NT2/D1 (cell line): ENCODE data around the gene NADK.

Source experiments
- DNase-seq: peaks from one replicate; pipeline ENCODE4 v3.0.0-alpha.2; 2011; ENCODE audit warnings: low read depth, low spot score
- H3K27me3 ChIP-seq: 2 replicates; pipeline ENCODE4 v1.6.0; 2011; ENCODE audit warnings: mild to moderate bottlenecking; ENCODE audit not compliant: insufficient read length, insufficient read depth
- H3K36me3 ChIP-seq: 2 replicates; pipeline ENCODE4 v1.6.1; 2011; ENCODE audit warnings: mild to moderate bottlenecking, low read length, mixed read lengths; ENCODE audit not compliant: insufficient read depth, insufficient read length
- H3K4me1 ChIP-seq: 2 replicates; pipeline ENCODE4 v1.5.1; 2011; ENCODE audit not compliant: insufficient read depth, insufficient read length
- H3K4me3 ChIP-seq: 2 replicates; pipeline ENCODE4 v1.5.1; 2011; ENCODE audit warnings: low read depth; ENCODE audit not compliant: insufficient read length
- H3K9ac ChIP-seq: 2 replicates; pipeline ENCODE4 v1.6.0; 2011; ENCODE audit warnings: low read depth; ENCODE audit not compliant: insufficient read length
- H3K9me3 ChIP-seq: 2 replicates; pipeline ENCODE4 v1.5.1; 2011; ENCODE audit warnings: mild to moderate bottlenecking, low read length; ENCODE audit not compliant: insufficient read depth
- SUZ12 ChIP-seq: IDR thresholded peaks from 2 replicates; pipeline ENCODE4 v1.6.1; 2011; ENCODE audit not compliant: insufficient read length, insufficient read depth; ENCODE audit errors: extremely low read depth
- YY1 ChIP-seq: IDR thresholded peaks from 2 replicates; pipeline ENCODE4 v1.6.1; 2011; ENCODE audit not compliant: insufficient read length, insufficient read depth
- ZNF274 ChIP-seq: IDR thresholded peaks from 2 replicates; pipeline ENCODE4 v1.6.1; 2011; ENCODE audit warnings: mild to moderate bottlenecking, low read depth, low read length

Gene NADK

DNA sequence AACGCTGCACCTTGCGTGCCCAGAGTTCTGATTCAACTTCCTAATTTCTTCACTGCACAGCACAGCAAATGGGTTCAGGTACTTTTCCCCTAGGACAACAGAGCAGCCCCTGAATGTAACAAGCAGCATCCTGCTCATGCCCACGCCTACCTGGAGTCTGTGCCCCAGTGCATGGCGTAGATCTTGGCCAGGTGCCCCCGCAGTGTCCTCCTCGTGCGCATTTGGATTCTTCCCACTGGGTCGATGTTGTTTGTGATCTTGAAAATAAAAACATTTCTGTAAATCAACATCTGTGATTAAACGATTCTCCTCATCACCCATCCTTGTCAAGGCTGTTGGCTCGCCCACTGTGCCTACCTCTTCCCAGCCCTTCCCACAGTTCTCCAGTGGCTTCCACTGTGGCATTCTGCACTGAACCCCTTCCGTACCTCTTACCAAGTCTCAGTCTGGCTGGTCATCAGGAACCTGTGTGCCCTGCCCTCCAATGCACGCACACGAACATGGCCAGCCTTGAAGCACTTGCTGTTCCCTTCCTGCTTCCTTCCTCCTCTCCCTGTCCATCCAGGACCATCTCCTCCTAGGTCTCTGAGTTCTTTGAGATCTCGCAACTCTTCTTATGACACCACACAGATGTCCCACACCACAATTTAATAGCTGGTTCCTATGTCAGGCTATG is 37.5 kb upstream of the NADK start:
- H3K27me3 ChIP-seq, result no peaks in the 10 kb centered on the region
- H3K9ac ChIP-seq, result no peak overlapping the region
- no peak overlapping the region for H3K4me3 ChIP-seq
- no peaks in the 10 kb centered on the region for H3K9me3 ChIP-seq
- peaks cover 49% of the 10 kb centered on the region for H3K36me3 ChIP-seq
- no peaks in the 10 kb centered on the region for H3K4me1 ChIP-seq
- DNase-seq, result no peak
- no peak for TF ChIP-seq YY1
- no peak for TF ChIP-seq SUZ12
- TF ChIP-seq ZNF274, result no peak

GRCh38 chr1:1809489-1809888 is 31.2 kb upstream of the NADK start:
- Histone ChIP-seq H3K36me3 (peaks cover 53% of the 10 kb centered on the region), H3K9ac (no peak overlapping the region), H3K4me1 (no peaks in the 10 kb centered on the region), H3K27me3 (no peaks in the 10 kb centered on the region), H3K4me3 (no peak overlapping the region), H3K9me3 (no peaks in the 10 kb centered on the region)
- TF ChIP-seq YY1 (no peak), SUZ12 (no peak), ZNF274 (no peak)
- no peak for DNase-seq

GRCh38 chr1:1808206-1808605 is 29.9 kb upstream of the NADK start:
- Histone ChIP-seq H3K36me3 (peaks cover 54% of the 10 kb centered on the region), H3K4me1 (no peaks in the 10 kb centered on the region), H3K4me3 (no peak overlapping the region), H3K27me3 (no peaks in the 10 kb centered on the region), H3K9me3 (no peaks in the 10 kb centered on the region), H3K9ac (no peak overlapping the region)
- DNase-seq, result no peak
- no peak for TF ChIP-seq SUZ12
- no peak for TF ChIP-seq ZNF274
- TF ChIP-seq YY1, result no peak

DNA sequence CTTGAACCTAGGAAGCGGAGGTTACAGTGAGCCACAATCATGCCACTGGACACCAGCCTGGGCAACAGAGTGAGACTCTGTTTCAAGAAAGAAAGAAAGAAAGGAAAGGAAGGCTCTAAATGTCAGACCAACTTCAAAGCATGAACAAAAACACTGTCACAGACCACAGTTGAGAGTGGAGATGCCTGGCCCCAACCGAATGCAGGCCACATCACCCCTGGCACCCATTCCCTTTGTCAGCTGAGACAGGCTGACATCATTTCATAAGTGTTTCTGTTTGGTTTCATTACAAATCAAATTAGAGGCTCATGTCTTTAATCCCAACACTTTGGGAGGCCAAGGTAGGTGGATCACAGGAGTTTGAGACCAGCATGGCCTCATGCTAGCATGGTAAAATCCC is 28.6 kb upstream of the NADK start:
- H3K9me3 ChIP-seq, result no peaks in the 10 kb centered on the region
- TF ChIP-seq YY1 (no peak), ZNF274 (no peak), SUZ12 (no peak)
- H3K9ac ChIP-seq, result no peak overlapping the region
- DNase-seq, result no peak
- peaks cover 57% of the 10 kb centered on the region for H3K36me3 ChIP-seq
- no peaks in the 10 kb centered on the region for H3K27me3 ChIP-seq
- H3K4me3 ChIP-seq, result no peak overlapping the region
- no peaks in the 10 kb centered on the region for H3K4me1 ChIP-seq

- TF ChIP-seq ZNF274 (no peak), YY1 (no peak), SUZ12 (no peak)
- Histone ChIP-seq H3K9ac (no peak overlapping the region), H3K9me3 (no peaks in the 10 kb centered on the region), H3K4me1 (no peaks in the 10 kb centered on the region), H3K4me3 (no peak overlapping the region), H3K36me3 (peaks cover 66% of the 10 kb centered on the region), H3K27me3 (no peaks in the 10 kb centered on the region)
- no peak for DNase-seq
Measured at GRCh38 chr1:1804301-1804700, 26.0 kb upstream of the NADK start.

DNA sequence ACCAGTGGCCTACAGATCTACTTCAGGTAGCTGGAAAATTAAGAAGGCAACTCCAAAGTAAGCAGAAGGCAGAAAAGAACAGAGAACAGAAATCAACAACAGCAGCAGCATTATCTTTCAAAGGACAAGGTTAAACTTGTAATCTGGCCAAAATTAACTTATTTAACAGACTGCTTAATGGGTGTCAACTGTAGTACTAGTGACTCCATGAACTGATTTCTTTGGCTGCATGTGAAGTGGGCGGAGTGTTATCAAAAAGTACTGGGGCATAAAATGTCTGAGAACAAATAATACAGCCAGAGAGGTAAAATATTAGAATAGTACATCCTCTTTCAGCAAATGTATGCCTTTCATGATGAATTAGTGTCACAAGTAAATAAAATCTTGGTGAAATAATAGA is 24.6 kb upstream of the NADK start:
- H3K9ac ChIP-seq, result no peak overlapping the region
- H3K27me3 ChIP-seq, result no peaks in the 10 kb centered on the region
- no peaks in the 10 kb centered on the region for H3K4me1 ChIP-seq
- H3K36me3 ChIP-seq, result peaks cover 72% of the 10 kb centered on the region
- DNase-seq, result no peak
- no peaks in the 10 kb centered on the region for H3K9me3 ChIP-seq
- no peak overlapping the region for H3K4me3 ChIP-seq
- no peak for TF ChIP-seq YY1
- no peak for TF ChIP-seq SUZ12
- TF ChIP-seq ZNF274, result no peak

DNA sequence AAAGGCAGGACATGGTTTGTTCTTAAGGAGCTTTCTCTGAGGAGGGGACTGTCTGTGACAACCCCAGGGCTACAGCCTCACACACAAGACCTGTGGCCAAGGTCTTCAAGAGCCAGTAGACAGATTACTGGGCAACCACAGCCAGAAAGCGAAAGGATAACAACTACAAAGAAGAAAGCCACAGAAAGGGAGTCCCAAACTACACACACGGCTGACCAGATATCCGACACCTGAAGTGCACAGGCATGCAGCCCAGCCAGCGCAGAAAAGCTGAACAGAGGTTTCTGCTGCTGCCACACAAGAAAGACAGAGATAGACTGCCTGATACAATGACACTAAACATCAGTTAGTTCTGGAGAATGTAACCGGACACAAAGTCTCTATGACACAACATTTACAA is 21.4 kb upstream of the NADK start:
- DNase-seq, result no peak
- Histone ChIP-seq H3K4me3 (no peak overlapping the region), H3K27me3 (no peaks in the 10 kb centered on the region), H3K9me3 (no peaks in the 10 kb centered on the region), H3K36me3 (peaks cover 76% of the 10 kb centered on the region), H3K9ac (no peak overlapping the region), H3K4me1 (no peaks in the 10 kb centered on the region)
- TF ChIP-seq YY1, result no peak
- TF ChIP-seq SUZ12, result no peak
- no peak for TF ChIP-seq ZNF274
